Measurements from ENCODE around the gene CFAP53.
"Not testable (repeated sequence)": the region's sequence is repeated elsewhere in the genome, so short reads cannot be mapped to it uniquely, and the experiment has no call there.

The CFAP53 gene, protein sequence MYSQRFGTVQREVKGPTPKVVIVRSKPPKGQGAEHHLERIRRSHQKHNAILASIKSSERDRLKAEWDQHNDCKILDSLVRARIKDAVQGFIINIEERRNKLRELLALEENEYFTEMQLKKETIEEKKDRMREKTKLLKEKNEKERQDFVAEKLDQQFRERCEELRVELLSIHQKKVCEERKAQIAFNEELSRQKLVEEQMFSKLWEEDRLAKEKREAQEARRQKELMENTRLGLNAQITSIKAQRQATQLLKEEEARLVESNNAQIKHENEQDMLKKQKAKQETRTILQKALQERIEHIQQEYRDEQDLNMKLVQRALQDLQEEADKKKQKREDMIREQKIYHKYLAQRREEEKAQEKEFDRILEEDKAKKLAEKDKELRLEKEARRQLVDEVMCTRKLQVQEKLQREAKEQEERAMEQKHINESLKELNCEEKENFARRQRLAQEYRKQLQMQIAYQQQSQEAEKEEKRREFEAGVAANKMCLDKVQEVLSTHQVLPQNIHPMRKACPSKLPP

GRCh38 chr18:50266248-50266704 is at the start of gene CFAP53:
CFAP53 (minus strand) TSS chr18:50266495; CDS start chr18:50266404, 91 bp downstream.
- DNase-seq (ENCODE audit: low spot score): peak; percentile 91

- DNase-seq (ENCODE audit: low spot score): peak; percentile 59
Observed at GRCh38 chr18:50315100-50315871, 49.0 kb upstream of the CFAP53 start.

DNA sequence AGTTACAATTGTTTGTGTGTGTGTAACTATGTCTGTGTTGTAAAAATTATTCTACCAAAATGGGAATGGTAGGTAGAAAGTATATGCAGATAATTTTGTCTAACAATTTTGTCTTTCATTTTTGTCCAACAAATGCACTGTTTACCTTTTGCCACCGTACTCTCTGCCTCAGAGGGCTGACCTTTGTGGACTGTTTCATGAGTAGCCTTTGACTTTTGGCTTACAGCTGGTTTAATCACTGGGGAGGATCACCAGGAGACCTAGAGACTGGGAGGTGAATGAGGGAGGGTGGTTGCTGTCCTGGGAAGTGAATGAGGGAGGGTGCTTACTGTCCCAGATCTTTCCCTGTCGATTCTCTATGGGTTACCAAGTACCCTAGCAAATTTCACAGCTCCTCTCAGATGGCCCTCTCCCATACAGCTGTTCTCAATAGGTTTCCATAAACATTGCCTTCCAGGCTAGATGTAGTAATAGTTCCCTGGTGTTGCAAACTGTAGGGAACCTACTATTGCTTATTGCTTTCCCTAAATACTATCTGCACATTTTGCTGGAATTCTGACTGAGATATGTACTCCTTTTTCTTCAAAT is 47.7 kb upstream of the CFAP53 start:
- no peak for DNase-seq (ENCODE audit: low spot score)

GRCh38 chr18:50313031-50313607 is 46.8 kb upstream of the CFAP53 start:
- DNase-seq (ENCODE audit: low spot score): no peak

- DNase-seq (ENCODE audit: low spot score): peak; percentile 42
Observed at GRCh38 chr18:50312296-50313030, 46.2 kb upstream of the CFAP53 start.

DNA sequence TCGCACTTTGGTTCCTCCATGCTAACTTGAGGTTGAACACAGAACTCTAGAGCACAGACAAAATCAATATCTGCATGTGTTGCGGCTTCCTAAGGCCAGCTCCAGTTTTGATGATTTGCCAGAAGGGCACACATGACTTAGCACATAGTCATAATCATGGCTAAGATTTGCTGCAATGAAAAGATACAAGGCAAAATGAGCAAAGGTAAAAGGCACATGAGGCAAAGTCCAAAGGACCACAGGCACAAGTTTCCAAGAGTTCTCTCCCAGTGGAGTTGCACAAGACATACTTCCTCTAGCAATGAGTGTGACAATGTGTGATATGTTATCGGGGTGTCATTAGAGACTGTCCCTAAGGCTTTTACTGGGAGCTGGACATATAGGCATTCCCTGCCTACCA is 45.4 kb upstream of the CFAP53 start:
- no peak for DNase-seq (ENCODE audit: low spot score)

DNA sequence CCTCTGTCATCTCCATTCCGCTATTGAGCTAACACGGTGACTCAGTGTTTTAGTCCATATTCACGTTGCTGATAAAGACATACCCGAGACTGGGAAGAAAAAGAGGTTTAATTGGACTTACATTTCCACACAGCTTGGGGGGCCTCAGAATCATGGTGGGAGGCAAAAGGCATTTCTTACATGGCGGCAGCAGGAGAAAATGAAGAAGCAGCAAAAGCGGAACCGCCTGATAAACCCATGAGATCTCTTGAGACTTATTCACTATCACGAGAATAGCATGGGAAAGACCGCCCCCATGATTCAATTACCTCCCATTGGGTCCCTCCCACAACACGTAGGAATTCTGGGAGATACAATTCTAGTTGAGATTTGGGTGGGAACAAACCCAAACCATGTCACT is 43.8 kb upstream of the CFAP53 start:
- no peak for DNase-seq (ENCODE audit: low spot score)

- DNase-seq (ENCODE audit: low spot score): not testable (repeated sequence)
Observed at GRCh38 chr18:50308851-50309250, 42.6 kb upstream of the CFAP53 start.

DNA sequence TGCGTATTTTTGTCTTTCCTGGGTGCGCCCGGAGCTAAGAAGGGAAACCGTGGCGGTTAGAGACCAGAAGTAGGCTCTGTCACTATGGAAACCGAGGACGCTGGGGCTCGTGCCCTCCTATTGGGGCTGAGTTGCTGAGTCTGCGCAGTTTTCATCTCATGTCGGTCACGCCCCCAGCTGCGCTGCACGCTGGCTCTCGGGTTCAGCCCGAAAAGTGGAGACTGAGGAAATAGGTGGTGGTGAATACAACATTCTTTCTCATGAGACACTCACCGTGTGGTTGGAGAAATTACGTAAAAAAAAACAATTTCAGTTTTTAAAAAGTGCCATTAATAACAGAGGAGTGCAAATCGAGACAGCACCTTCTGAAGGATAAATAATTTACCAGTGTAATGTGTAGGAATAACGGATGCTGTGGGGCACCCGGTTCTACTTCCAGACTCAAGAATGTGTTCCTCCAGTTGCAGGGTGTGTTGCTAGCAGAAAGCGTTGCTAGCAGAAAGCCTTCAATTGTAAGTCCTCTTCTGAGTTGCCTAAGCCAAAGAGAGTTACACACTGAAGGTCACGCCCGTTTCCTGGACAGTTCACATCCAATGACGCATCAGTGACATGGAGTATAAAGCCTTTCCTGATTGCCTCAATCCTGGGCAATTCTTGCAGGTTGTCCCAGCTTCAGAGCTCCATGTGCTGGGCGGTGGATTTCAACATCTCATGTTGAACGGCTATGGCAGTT is 41.6 kb upstream of the CFAP53 start:
- DNase-seq (ENCODE audit: low spot score): peak; percentile 95

- no peak for DNase-seq (ENCODE audit: low spot score)
Observed at GRCh38 chr18:50307400-50307737, 41.1 kb upstream of the CFAP53 start.

DNA sequence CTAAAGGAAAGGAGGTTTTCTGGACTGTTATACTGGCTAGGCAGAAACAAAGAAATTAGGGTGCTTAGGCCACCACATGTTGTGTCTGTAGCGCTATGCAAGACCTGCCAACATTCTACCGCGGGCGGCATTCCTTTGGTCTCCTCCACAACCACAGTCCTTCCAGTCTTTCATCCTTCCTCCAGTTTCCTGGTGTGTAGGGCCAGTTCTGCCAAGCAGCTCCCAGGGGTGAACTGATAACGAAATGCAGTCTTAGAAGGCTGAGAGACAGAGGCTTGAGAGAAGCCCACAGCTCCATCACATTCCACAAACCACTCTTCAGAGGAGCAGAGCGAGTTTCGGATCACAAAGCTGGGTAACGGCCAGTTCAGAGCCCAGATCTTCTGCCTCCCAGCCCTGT is 40.6 kb upstream of the CFAP53 start:
- DNase-seq (ENCODE audit: low spot score): no peak

DNA sequence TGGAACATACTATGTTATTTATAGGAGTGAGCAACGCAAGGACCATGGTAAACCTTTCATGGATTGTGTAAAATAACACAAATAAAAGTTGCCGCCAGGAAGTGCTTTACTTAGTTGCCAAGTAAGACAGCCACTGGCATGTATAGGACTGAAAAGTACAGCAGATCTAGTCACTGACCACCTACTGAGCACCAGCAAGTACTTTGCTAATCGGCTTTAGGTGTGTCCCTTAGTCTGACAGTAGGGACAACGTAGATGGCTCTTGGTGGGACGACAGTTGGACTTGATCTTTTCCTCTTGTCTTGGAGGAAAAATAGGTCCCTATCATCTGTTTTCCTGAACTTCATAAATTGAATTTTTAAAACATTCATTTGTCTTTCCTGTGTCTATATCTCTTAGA is 34.8 kb upstream of the CFAP53 start:
- DNase-seq (ENCODE audit: low spot score): no peak

GRCh38 chr18:50299626-50300388 is 33.5 kb upstream of the CFAP53 start:
- no peak for DNase-seq (ENCODE audit: low spot score)

GRCh38 chr18:50298443-50299284 is 32.4 kb upstream of the CFAP53 start:
- DNase-seq (ENCODE audit: low spot score): no peak

GRCh38 chr18:50297621-50298442 is 31.5 kb upstream of the CFAP53 start:
- DNase-seq (ENCODE audit: low spot score): peak; percentile 88

GRCh38 chr18:50293039-50293438 is 26.7 kb upstream of the CFAP53 start:
- DNase-seq (ENCODE audit: low spot score): no peak

DNA sequence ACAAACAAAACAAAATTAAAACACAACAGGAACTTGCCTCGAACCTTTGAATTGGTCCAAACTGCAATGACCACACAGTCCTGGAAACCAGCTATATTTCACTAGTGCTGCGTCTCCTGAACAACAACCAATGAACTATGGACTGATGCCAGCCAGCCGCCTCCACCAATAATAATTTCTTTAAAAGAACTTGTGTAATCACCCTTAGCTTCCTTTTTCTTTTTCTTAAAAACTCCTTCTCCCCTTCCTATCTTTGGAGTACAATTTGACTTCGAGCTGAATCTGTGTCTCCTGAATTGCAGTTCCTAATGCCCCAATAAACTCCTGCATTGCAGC is 22.8 kb upstream of the CFAP53 start:
- no peak for DNase-seq (ENCODE audit: low spot score)

- DNase-seq (ENCODE audit: low spot score): not testable (repeated sequence)
Observed at GRCh38 chr18:50288348-50289107, 22.2 kb upstream of the CFAP53 start.
